IPS-20b (cell line): Measurements from ENCODE around the gene MTPN.

Source experiments
- H3K27ac ChIP-seq: one replicate; pipeline ENCODE4 v1.5.1; 2013; ENCODE audit warnings: low read length
- H3K27me3 ChIP-seq: 2 replicates; pipeline ENCODE4 v1.6.1; 2013; ENCODE audit warnings: mild to moderate bottlenecking, low read length, inconsistent platforms; ENCODE audit not compliant: insufficient read depth
- H3K36me3 ChIP-seq: 2 replicates; pipeline ENCODE4 v1.6.1; 2013; ENCODE audit warnings: low read depth, mild to moderate bottlenecking, inconsistent platforms, low read length, moderate library complexity; ENCODE audit not compliant: insufficient read depth
- H3K4me1 ChIP-seq: 2 replicates; pipeline ENCODE4 v1.6.1; 2013; ENCODE audit warnings: mild to moderate bottlenecking, control low read depth, inconsistent platforms, low read length, moderate library complexity; ENCODE audit not compliant: insufficient read depth
- H3K4me3 ChIP-seq: 2 replicates; pipeline ENCODE4 v1.5.1; 2013; ENCODE audit warnings: mild to moderate bottlenecking, low read length, inconsistent platforms
- H3K9ac ChIP-seq: 2 replicates; pipeline ENCODE4 v1.6.1; 2013; ENCODE audit warnings: low read depth, mild to moderate bottlenecking, inconsistent platforms, low read length, moderate library complexity
- H3K9me3 ChIP-seq: 2 replicates; pipeline ENCODE4 v1.6.1; 2013; ENCODE audit warnings: mild to moderate bottlenecking, low read depth, low read length, inconsistent platforms; ENCODE audit not compliant: insufficient read depth

Gene MTPN

DNA sequence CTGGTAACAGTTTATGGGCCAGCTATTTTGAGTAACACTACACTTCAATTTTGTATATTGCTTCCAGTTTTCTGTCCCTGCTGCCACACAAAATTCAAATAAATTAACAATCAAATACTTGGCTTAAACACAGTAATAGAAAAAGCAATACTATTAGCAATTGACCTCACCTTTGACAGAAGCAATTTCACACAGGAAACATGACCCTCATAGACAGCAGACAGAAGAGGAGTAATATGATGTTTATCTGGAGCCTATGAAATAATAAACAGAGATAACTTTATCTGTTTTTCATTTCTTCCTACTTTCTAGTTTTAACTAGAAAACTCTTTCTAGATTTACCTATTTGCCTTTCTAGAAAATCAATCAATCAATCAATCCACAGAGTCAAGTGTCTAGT, 26.7 kb downstream of the MTPN start:
- Histone ChIP-seq H3K4me1 (no peaks in the 10 kb centered on the region), H3K9me3 (no peaks in the 10 kb centered on the region), H3K9ac (no peak overlapping the region), H3K27me3 (no peaks in the 10 kb centered on the region), H3K4me3 (no peak overlapping the region), H3K36me3 (peaks cover 55% of the 10 kb centered on the region), H3K27ac (no peak overlapping the region)

- Histone ChIP-seq H3K27ac (no peak overlapping the region), H3K9me3 (no peaks in the 10 kb centered on the region), H3K4me1 (no peaks in the 10 kb centered on the region; the same call in 1 of the 2 replicates), H3K9ac (no peak overlapping the region), H3K36me3 (peaks cover 52% of the 10 kb centered on the region), H3K4me3 (no peak overlapping the region), H3K27me3 (no peaks in the 10 kb centered on the region)
Measured at GRCh38 chr7:135946289-135947055, 30.7 kb downstream of the MTPN start.

- Histone ChIP-seq H3K27me3 (no peaks in the 10 kb centered on the region), H3K9me3 (no peaks in the 10 kb centered on the region), H3K36me3 (peaks cover 35% of the 10 kb centered on the region), H3K9ac (no peak overlapping the region), H3K4me3 (no peak overlapping the region), H3K4me1 (peaks cover 3% of the 10 kb centered on the region; the same call in 1 of the 2 replicates), H3K27ac (no peak overlapping the region)
Measured at GRCh38 chr7:135944753-135945152, 32.4 kb downstream of the MTPN start.

- Histone ChIP-seq H3K9ac (no peak overlapping the region), H3K4me1 (peaks cover 3% of the 10 kb centered on the region; the same call in 1 of the 2 replicates), H3K36me3 (peaks cover 22% of the 10 kb centered on the region), H3K27ac (no peak overlapping the region), H3K27me3 (no peaks in the 10 kb centered on the region), H3K9me3 (no peaks in the 10 kb centered on the region), H3K4me3 (no peak overlapping the region)
Measured at GRCh38 chr7:135943134-135943879, 33.9 kb downstream of the MTPN start.

- peaks cover 3% of the 10 kb centered on the region; the same call in 1 of the 2 replicates for H3K4me1 ChIP-seq
- no peak overlapping the region for H3K9ac ChIP-seq
- H3K4me3 ChIP-seq: no peak overlapping the region
- peaks cover 15% of the 10 kb centered on the region for H3K36me3 ChIP-seq
- H3K9me3 ChIP-seq: no peaks in the 10 kb centered on the region
- no peaks in the 10 kb centered on the region for H3K27me3 ChIP-seq
- H3K27ac ChIP-seq: no peak overlapping the region
Measured at GRCh38 chr7:135942614-135943013, 34.5 kb downstream of the MTPN start.

DNA sequence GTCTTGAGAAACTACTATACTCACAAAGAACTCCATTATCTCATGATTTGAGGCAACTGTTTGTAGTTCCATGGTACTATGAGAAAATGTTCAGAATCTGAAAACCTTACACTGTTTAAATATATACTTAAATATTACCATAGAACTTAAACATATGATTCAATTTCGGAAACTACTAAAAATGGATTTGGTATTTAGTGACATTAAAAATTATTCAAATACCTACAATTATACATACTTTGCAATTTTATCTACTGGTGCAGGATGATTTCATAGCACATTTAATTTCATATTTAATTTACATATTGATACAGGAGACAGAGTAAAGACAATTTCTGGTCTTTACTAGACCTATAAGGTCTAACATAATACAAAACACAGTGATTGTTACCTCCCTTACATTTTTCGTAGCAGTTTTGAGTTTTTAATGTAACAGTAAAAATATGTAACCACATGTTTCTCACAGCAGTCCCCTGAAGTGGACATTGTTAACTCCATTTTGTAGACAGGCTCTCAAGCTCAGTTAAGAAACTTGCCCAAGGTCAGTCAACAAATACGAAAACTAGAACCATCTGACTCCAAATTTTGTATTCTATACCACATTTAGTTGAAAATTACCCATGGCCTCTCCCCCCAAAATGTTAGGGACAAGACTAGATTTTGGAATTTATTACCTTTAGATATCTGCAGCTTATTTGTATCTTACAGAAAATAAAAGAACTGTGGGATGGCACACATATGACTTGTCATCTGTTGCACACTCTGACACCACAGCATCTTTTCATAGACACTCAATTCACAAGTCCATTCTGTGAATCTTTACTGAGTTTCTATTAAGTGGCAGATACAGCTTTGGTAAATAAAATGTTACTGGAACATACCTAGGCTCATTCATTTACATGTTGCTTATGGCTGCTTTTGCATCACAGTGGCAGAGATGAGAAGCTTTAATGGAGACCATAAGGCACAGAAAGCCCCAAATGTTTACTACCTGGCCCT, 36.8 kb downstream of the MTPN start:
- H3K9me3 ChIP-seq: no peaks in the 10 kb centered on the region
- no peaks in the 10 kb centered on the region for H3K27me3 ChIP-seq
- no peak overlapping the region for H3K27ac ChIP-seq
- peaks cover 3% of the 10 kb centered on the region; the same call in 1 of the 2 replicates for H3K4me1 ChIP-seq
- no peak overlapping the region for H3K9ac ChIP-seq
- H3K36me3 ChIP-seq: no peaks in the 10 kb centered on the region
- H3K4me3 ChIP-seq: no peak overlapping the region

GRCh38 chr7:135939261-135939812, 37.8 kb downstream of the MTPN start:
- H3K4me1 ChIP-seq: peaks cover 3% of the 10 kb centered on the region; the same call in 1 of the 2 replicates
- H3K4me3 ChIP-seq: no peak overlapping the region
- H3K27me3 ChIP-seq: no peaks in the 10 kb centered on the region
- no peaks in the 10 kb centered on the region for H3K36me3 ChIP-seq
- no peak overlapping the region for H3K27ac ChIP-seq
- no peaks in the 10 kb centered on the region for H3K9me3 ChIP-seq
- no peak overlapping the region for H3K9ac ChIP-seq

DNA sequence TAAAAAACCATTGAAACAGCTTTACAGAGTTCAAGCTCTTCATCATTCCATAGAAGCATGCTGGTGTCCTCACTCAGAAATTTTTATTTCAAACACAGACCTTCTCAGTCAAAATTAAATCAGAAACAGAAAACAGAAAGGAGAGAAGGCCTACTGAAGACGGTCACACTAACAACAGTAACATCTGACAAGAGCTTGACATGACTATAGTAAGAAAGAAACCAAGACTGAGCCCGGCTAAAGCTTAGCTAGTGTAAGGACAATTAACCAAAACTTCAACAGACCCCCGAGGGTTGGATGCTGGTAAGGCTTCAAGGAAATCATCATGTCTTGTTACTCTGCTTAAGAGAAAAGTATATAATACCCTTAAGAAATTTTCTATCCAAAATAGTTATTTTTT, 38.6 kb downstream of the MTPN start:
- no peak overlapping the region for H3K4me3 ChIP-seq
- no peak overlapping the region for H3K27ac ChIP-seq
- H3K4me1 ChIP-seq: peaks cover 3% of the 10 kb centered on the region; the same call in 1 of the 2 replicates

DNA sequence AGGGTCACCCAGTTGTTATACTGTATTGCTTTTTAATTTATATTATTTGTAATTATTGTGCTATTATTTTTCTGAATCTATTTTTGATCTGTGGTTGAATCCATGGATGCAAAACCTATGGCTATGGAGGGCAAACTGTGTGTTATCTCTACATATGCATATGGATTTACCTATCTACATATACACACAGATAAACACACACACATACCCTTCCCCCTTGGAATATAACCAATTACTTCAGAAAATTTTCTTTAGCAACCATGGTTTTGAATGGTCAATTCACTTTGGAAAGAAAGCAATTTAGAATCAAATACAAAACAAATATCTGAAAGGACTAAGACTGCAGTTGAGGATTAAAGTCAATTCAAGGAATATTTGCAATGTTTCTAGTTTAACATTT, 39.1 kb downstream of the MTPN start:
- Histone ChIP-seq H3K36me3 (no peaks in the 10 kb centered on the region), H3K27me3 (no peaks in the 10 kb centered on the region), H3K4me1 (peaks cover 3% of the 10 kb centered on the region; the same call in 1 of the 2 replicates), H3K9ac (no peak overlapping the region), H3K4me3 (no peak overlapping the region), H3K27ac (no peak overlapping the region), H3K9me3 (no peaks in the 10 kb centered on the region)

More for the DNA sequence above, 38.6 kb downstream of the MTPN start:
- Histone ChIP-seq H3K36me3 (no peaks in the 10 kb centered on the region), H3K9ac (no peak overlapping the region), H3K9me3 (no peaks in the 10 kb centered on the region), H3K27me3 (no peaks in the 10 kb centered on the region)

DNA sequence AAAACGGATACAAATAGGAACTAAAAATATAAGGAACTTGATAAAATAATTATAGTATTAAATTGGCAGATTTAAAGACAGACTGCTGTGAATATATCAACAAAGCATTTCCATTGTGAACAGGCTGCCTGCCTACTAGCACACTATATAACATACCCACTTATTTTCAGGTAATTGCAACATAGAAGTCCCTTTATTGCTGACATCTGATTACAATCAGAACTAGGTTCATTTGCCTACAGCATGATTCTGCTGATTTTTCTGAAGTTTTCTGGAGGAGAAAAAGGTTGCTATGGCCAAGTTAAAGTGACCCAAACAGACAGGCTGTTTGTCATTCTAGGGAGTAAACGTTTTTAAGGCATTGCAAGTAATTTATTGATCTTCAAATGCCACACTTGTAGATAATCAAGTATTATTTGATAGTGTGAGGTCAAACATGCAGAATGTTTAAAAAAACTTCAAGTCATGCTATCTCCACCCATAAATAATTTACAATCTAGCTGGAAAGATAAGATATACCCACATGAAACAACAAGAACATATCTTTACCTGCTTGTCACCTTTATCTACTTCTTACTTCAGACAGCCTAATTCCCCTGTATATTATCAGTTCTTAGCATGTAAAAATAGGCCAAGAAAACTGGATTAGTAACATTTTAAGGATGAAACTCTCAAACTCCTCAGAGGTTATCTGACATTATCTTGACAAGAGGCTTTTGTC, 40.5 kb downstream of the MTPN start:
- Histone ChIP-seq H3K36me3 (no peaks in the 10 kb centered on the region), H3K9me3 (no peaks in the 10 kb centered on the region), H3K4me3 (no peak overlapping the region), H3K4me1 (peaks cover 5% of the 10 kb centered on the region; the same call in 1 of the 2 replicates), H3K27me3 (no peaks in the 10 kb centered on the region), H3K27ac (no peak overlapping the region), H3K9ac (no peak overlapping the region)
